SK-N-SH (cell line): ENCODE data around the gene CYFIP2. TPM values are rescaled to one million over a fixed set of nuclear protein-coding genes. Genes with fewer than 3 reads are reported as not detected.

Source experiments
- CTCF ChIA-PET: fragments of 300-600, 350-600 bp; formaldehyde crosslinking; extraction: SDS; loops from one replicate; lab custom pipeline; 2021; lab: Yijun Ruan, JAX
- POLR2A ChIA-PET: fragments of 350-600 bp; sonication (Branson Sonifier 250); formaldehyde crosslinking; extraction: SDS; loops from one replicate; lab custom pipeline; 2020; ENCODE audit warnings: antibody characterized with exemption, inconsistent platforms; lab: Yijun Ruan, JAX
- DNase-seq: peaks from one replicate; pipeline ENCODE4 v3.0.0; 2012
- H2AFZ ChIP-seq: fragments of 200-600 bp; sonication (generic); 2 replicates; pipeline ENCODE4 v1.8.1; 2016; ENCODE audit warnings: antibody characterized with exemption, mild to moderate bottlenecking, low read depth
- H3F3A ChIP-seq: fragments of 200-600 bp; sonication (generic); replicated peaks from 2 replicates; pipeline ENCODE3; 2016; ENCODE audit warnings: antibody characterized with exemption, mild to moderate bottlenecking; ENCODE audit not compliant: insufficient read depth
- H3K27ac ChIP-seq, 2 experiments: fragments of 200-500 bp in 1 of 2; fragments of 200-600 bp in 1 of 2; sonication (Bioruptor generic) in 1 of 2; sonication (generic), shearing (Covaris generic) in 1 of 2; 2 replicates each; pipeline versions ENCODE4 v1.5.1 to v1.6.1; 2014 to 2016; ENCODE audit warnings: low read depth in 2 of 2, inconsistent platforms in 1 of 2, low read length in 1 of 2, mild to moderate bottlenecking in 1 of 2, mixed read lengths in 1 of 2
- H3K27me3 ChIP-seq: fragments of 200-600 bp; sonication (generic), shearing (Covaris generic); 2 replicates; pipeline ENCODE4 v1.6.1; 2016; ENCODE audit warnings: mixed run types; ENCODE audit not compliant: insufficient read depth
- H3K36me3 ChIP-seq, 2 experiments: fragments of 200-500 bp in 1 of 2; fragments of 200-600 bp in 1 of 2; sonication (Bioruptor generic) in 1 of 2; sonication (generic) in 1 of 2; replicated peaks in 1 of 2; 2 replicates each; pipeline versions ENCODE3 to v1.5.1; 2014 to 2016; ENCODE audit warnings: low read length in 1 of 2, mild to moderate bottlenecking in 1 of 2; ENCODE audit not compliant: insufficient read depth in 2 of 2, control insufficient read depth in 1 of 2
- H3K4me1 ChIP-seq, 2 experiments: fragments of 200-500 bp in 1 of 2; fragments of 200-600 bp in 1 of 2; sonication (Bioruptor generic) in 1 of 2; sonication (generic), shearing (Covaris generic) in 1 of 2; 2 replicates each; pipeline versions ENCODE4 v1.5.1 to v1.6.1; 2014 to 2016; ENCODE audit warnings: low read depth in 1 of 2, low read length in 1 of 2, mixed run types in 1 of 2; ENCODE audit not compliant: insufficient read depth in 2 of 2, control insufficient read depth in 1 of 2
- H3K4me2 ChIP-seq: fragments of 200-600 bp; sonication (generic), shearing (Covaris generic); 2 replicates; pipeline ENCODE4 v1.6.1; 2017; ENCODE audit warnings: mixed run types
- H3K4me3 ChIP-seq, 2 experiments: fragments of 200-500 bp in 1 of 2; fragments of 200-600 bp in 1 of 2; sonication (Bioruptor generic) in 1 of 2; sonication (generic), shearing (Covaris generic) in 1 of 2; 2 replicates each; pipeline versions ENCODE4 v1.5.1 to v1.8.1; 2014 to 2016; ENCODE audit warnings: low read depth in 2 of 2, inconsistent platforms in 1 of 2, low read length in 1 of 2, mild to moderate bottlenecking in 1 of 2, mixed read lengths in 1 of 2, moderate library complexity in 1 of 2
- H3K79me2 ChIP-seq: fragments of 200-600 bp; sonication (generic); 2 replicates; pipeline ENCODE4 v1.8.1; 2017; ENCODE audit warnings: mild to moderate bottlenecking; ENCODE audit not compliant: insufficient read depth
- H3K9ac ChIP-seq: fragments of 200-600 bp; sonication (generic); 2 replicates; pipeline ENCODE4 v1.6.1; 2017; ENCODE audit warnings: mixed run types
- H3K9me2 ChIP-seq: fragments of 200-600 bp; sonication (generic); 2 replicates; pipeline ENCODE4 v1.6.1; 2017; ENCODE audit warnings: mixed run types
- H3K9me3 ChIP-seq: fragments of 200-600 bp; sonication (generic); 2 replicates; pipeline ENCODE4 v1.6.1; 2017; ENCODE audit warnings: mixed run types, mild to moderate bottlenecking, moderate library complexity
- H4K20me1 ChIP-seq: fragments of 200-600 bp; sonication (generic); 2 replicates; pipeline ENCODE4 v1.6.1; 2017; ENCODE audit warnings: mild to moderate bottlenecking, mixed run types; ENCODE audit not compliant: insufficient read depth
- CHD2 ChIP-seq: fragments of 150-350 bp; IDR thresholded peaks from 2 replicates; pipeline ENCODE4 v1.6.1; 2018; ENCODE audit warnings: low read length; ENCODE audit not compliant: partially characterized antibody
- EP300 ChIP-seq, 2 experiments: IDR thresholded peaks; 2 replicates each; pipeline versions ENCODE4 v1.4.0 to v1.6.1; 2012; ENCODE audit warnings: borderline replicate concordance in 1 of 2, low read depth in 1 of 2, low read length in 1 of 2
- EZH2phosphoT487 ChIP-seq: fragments of 200-600 bp; sonication (generic); IDR thresholded peaks from 2 replicates; pipeline ENCODE4 v1.6.1; 2017; ENCODE audit warnings: low read depth, mixed run types, mild to moderate bottlenecking, antibody characterized with exemption, moderate library complexity, borderline replicate concordance
- FOSL2 ChIP-seq: IDR thresholded peaks from 2 replicates; pipeline ENCODE4 v1.4.0; 2012; ENCODE audit warnings: low read depth, mild to moderate bottlenecking, moderate library complexity, borderline replicate concordance
- FOXJ3 ChIP-seq: sonication (generic); formaldehyde crosslinking; IDR thresholded peaks from 2 replicates; pipeline ENCODE4 v1.5.1; 2020; ENCODE audit warnings: mild to moderate bottlenecking, missing genetic modification reagents
- GABPA ChIP-seq: IDR thresholded peaks from 2 replicates; pipeline ENCODE4 v1.4.0; 2012; ENCODE audit warnings: low read depth, mild to moderate bottlenecking
- GATA2 ChIP-seq: sonication (generic); formaldehyde crosslinking; IDR thresholded peaks from 2 replicates; pipeline ENCODE4 v1.5.0; 2020; ENCODE audit warnings: mild to moderate bottlenecking, missing genetic modification reagents
- JUND ChIP-seq: IDR thresholded peaks from 2 replicates; pipeline ENCODE4 v1.4.0; 2012
- MEF2A ChIP-seq: IDR thresholded peaks from 2 replicates; pipeline ENCODE4 v1.4.0; 2012; ENCODE audit warnings: low read depth, borderline replicate concordance
- MXI1 ChIP-seq: IDR thresholded peaks from 2 replicates; pipeline ENCODE4 v1.6.1; 2012; ENCODE audit warnings: mild to moderate bottlenecking, low read depth, low read length, improper control_type of control experiment
- RAD21 ChIP-seq: IDR thresholded peaks from 2 replicates; pipeline ENCODE4 v1.6.1; 2012; ENCODE audit warnings: mild to moderate bottlenecking, low read length
- REST ChIP-seq: IDR thresholded peaks from 2 replicates; pipeline ENCODE4 v1.6.1; 2012; ENCODE audit warnings: mild to moderate bottlenecking, low read depth, low read length, moderate library complexity
- RXRA ChIP-seq: IDR thresholded peaks from 2 replicates; pipeline ENCODE4 v1.4.0; 2012; ENCODE audit warnings: low read depth, mild to moderate bottlenecking, borderline replicate concordance
- SIN3A ChIP-seq: IDR thresholded peaks from 2 replicates; pipeline ENCODE4 v1.6.1; 2012; ENCODE audit warnings: low read depth, mild to moderate bottlenecking, low read length, moderate library complexity, borderline replicate concordance
- SMC3 ChIP-seq: IDR thresholded peaks from 2 replicates; pipeline ENCODE4 v1.6.1; 2012; ENCODE audit warnings: low read depth, low read length, improper control_type of control experiment
- TAF1 ChIP-seq: IDR thresholded peaks from 2 replicates; pipeline ENCODE4 v1.6.1; 2012; ENCODE audit warnings: low read depth, mild to moderate bottlenecking, low read length, moderate library complexity, borderline replicate concordance
- TEAD4 ChIP-seq: IDR thresholded peaks from 2 replicates; pipeline ENCODE4 v1.4.0; 2012; ENCODE audit warnings: mild to moderate bottlenecking, borderline replicate concordance; ENCODE audit not compliant: insufficient read depth
- USF1 ChIP-seq: IDR thresholded peaks from 2 replicates; pipeline ENCODE4 v1.4.0; 2012; ENCODE audit warnings: low read depth, borderline replicate concordance
- YY1 ChIP-seq: IDR thresholded peaks from 2 replicates; pipeline ENCODE4 v1.4.0; 2012; ENCODE audit warnings: low read depth, mild to moderate bottlenecking
- ZBTB33 ChIP-seq: IDR thresholded peaks from 2 replicates; pipeline ENCODE4 v1.4.0; 2012; ENCODE audit warnings: low read depth, borderline replicate concordance
- WGBS: methylation state at CpG from one replicate; pipeline ENCODE4 v1.1.6; 2017; ENCODE audit warnings: low lambda C conversion rate; 5-methylcytosine and 5-hydroxymethylcytosine counted together
- polyA plus RNA-seq, 3 experiments: library from polyadenylated mRNA; depleted of rRNA; stranded (reverse); fragments of >200 nt; gene quantifications; 2 replicates each; pipeline ENCODE4 v1.2.3, GENCODE V29; 2012

The CYFIP2 gene
- polyA plus RNA-seq, 1 of the 3 experiments (the other 2 are of a cell fraction) = 20.1 TPM

GRCh38 chr5:157350939-157351801 is 85.2 kb downstream of the CYFIP2 start:
- Histone ChIP-seq H3K4me2 (no peak overlapping the region), H3K27me3 (no peaks in the 10 kb centered on the region), H3K9me2 (no peaks in the 10 kb centered on the region), H3K27ac (no peak overlapping the region), H3K9me3 (no peaks in the 10 kb centered on the region), H3K4me1 (no peaks in the 10 kb centered on the region), H3K79me2 (no peaks in the 10 kb centered on the region), H3K36me3 (peaks cover 0 to 5% of the 10 kb centered on the region in 2 experiments), H2AFZ (no peak overlapping the region), H4K20me1 (no peaks in the 10 kb centered on the region), H3K4me3 (no peak overlapping the region), H3F3A (no peaks in the 10 kb centered on the region), H3K9ac (no peak overlapping the region)
- ChIA-PET POLR2A (no interaction called here), CTCF (interaction anchor here (1.1 to 2.1 kb wide), 5 partner anchors 8 to 128 kb away, joined by 3 to 8 read pairs (median 5); no protein-coding TSS in a partner anchor)
- 90% methylated on average over 7 of the region's 7 CpGs for WGBS
- DNase-seq = no peak
- no peak for TF ChIP-seq ZBTB33
- no peak for TF ChIP-seq FOXJ3 (CRISPR knock-in tag)
- no peak for TF ChIP-seq MXI1
- no peak for TF ChIP-seq GATA2 (CRISPR knock-in tag)
- TF ChIP-seq SMC3 = no peak
- no peak for TF ChIP-seq GABPA
- no peak for TF ChIP-seq YY1
- no peak for TF ChIP-seq EZH2phosphoT487
- TF ChIP-seq CHD2 = no peak
- TF ChIP-seq TEAD4 = no peak
- TF ChIP-seq SIN3A = no peak
- TF ChIP-seq RAD21 = no peak
- TF ChIP-seq FOSL2 = no peak
- TF ChIP-seq USF1 = no peak

- no peaks in the 10 kb centered on the region for H3K9me2 ChIP-seq
- H3K4me2 ChIP-seq = no peak overlapping the region
- no peak overlapping the region for H3K9ac ChIP-seq
- CTCF ChIA-PET = interaction anchor here (1.1 to 2.1 kb wide), 5 partner anchors 9 to 127 kb away, joined by 3 to 8 read pairs (median 5); no protein-coding TSS in a partner anchor
- POLR2A ChIA-PET = no interaction called here
- H3K27ac ChIP-seq = no peak overlapping the region
- H3K4me3 ChIP-seq = no peak overlapping the region
- H4K20me1 ChIP-seq = no peaks in the 10 kb centered on the region
- H3F3A ChIP-seq = no peaks in the 10 kb centered on the region
- H3K9me3 ChIP-seq = no peaks in the 10 kb centered on the region
- DNase-seq = no peak
- H3K4me1 ChIP-seq = no peaks in the 10 kb centered on the region
- 94% methylated on average over 1 of the region's 1 CpG for WGBS
- H2AFZ ChIP-seq = no peak overlapping the region
- peaks cover 0 to 7% of the 10 kb centered on the region in 2 experiments for H3K36me3 ChIP-seq
- no peaks in the 10 kb centered on the region for H3K27me3 ChIP-seq
- no peaks in the 10 kb centered on the region for H3K79me2 ChIP-seq
- TF ChIP-seq SMC3 = no peak
- no peak for TF ChIP-seq USF1
- no peak for TF ChIP-seq SIN3A
- no peak for TF ChIP-seq REST
- TF ChIP-seq JUND = no peak
- no peak for TF ChIP-seq RXRA
- TF ChIP-seq TAF1 = no peak
- TF ChIP-seq EP300 (IDR thresholded peaks at IDR 0.05; ENCODE audit: borderline replicate concordance in 1 of 2, low read depth in 1 of 2, low read length in 1 of 2) = no peak
- TF ChIP-seq MEF2A = no peak
- no peak for TF ChIP-seq CHD2
Measured at GRCh38 chr5:157351802-157352092, 85.8 kb downstream of the CYFIP2 start.
